ENCODE data around the gene SNX2. TPM values are rescaled to one million over a fixed set of nuclear protein-coding genes. Genes with fewer than 3 reads are reported as not detected.

Gene SNX2
- total RNA-seq, 1 experiment from 2014 or later = 123 TPM

DNA sequence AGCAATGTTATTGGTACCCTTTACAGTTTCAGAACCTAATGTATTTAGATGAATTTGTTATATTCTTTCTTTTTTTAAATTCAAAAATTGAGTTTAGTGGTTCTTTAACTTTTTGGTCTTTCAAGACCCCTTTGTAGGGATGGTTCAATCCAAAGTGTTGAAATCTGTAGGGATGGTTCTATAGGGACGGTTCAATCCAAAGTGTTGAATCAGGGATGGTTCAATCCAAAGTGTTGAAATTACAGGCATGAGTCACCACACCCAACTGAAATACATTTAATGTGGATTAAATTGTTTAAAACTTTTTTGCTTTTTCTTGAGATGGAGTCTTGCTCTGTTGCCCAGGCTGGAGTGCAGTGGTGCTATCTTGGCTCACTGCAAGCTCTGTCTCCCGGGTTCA lies 30.6 kb downstream of the SNX2 start:
- Histone ChIP-seq H3K4me3 (ENCODE audit: low read depth, low read length) (no peak overlapping the region), H3K36me3 (ENCODE audit: control insufficient read depth, insufficient read depth, low read length) (no peaks in the 10 kb centered on the region; the same call in 1 of the 2 replicates), H3K4me1 (no peaks in the 10 kb centered on the region), H3K9me3 (no peaks in the 10 kb centered on the region), H3K27me3 (replicated peaks; ENCODE audit: control insufficient read depth, insufficient read depth, low read length) (no peaks in the 10 kb centered on the region)
- intact Hi-C loops (cut with micrococcal nuclease; ENCODE audit: unreplicated experiment) = no loop called here
- H3K4me1 Mint-ChIP-seq (ENCODE audit: low read depth, unreplicated experiment) = no peaks in the 10 kb centered on the region
- CTCF ChIA-PET = no interaction called here
- H3K4me3 Mint-ChIP-seq (ENCODE audit: unreplicated experiment) = no peak overlapping the region
- H3K36me3 Mint-ChIP-seq (ENCODE audit: insufficient read depth, unreplicated experiment) = peaks cover 55% of the 10 kb centered on the region
- no peaks in the 10 kb centered on the region for H3K27me3 Mint-ChIP-seq (ENCODE audit: insufficient read depth, unreplicated experiment)
- POLR2A ChIA-PET = no interaction called here
- DNase-seq = no peak
- H3K27ac Mint-ChIP-seq (ENCODE audit: unreplicated experiment) = no peak overlapping the region
- BruUV-seq (replicated peaks) = no TSS peak
- TF ChIP-seq, protein P1, sequence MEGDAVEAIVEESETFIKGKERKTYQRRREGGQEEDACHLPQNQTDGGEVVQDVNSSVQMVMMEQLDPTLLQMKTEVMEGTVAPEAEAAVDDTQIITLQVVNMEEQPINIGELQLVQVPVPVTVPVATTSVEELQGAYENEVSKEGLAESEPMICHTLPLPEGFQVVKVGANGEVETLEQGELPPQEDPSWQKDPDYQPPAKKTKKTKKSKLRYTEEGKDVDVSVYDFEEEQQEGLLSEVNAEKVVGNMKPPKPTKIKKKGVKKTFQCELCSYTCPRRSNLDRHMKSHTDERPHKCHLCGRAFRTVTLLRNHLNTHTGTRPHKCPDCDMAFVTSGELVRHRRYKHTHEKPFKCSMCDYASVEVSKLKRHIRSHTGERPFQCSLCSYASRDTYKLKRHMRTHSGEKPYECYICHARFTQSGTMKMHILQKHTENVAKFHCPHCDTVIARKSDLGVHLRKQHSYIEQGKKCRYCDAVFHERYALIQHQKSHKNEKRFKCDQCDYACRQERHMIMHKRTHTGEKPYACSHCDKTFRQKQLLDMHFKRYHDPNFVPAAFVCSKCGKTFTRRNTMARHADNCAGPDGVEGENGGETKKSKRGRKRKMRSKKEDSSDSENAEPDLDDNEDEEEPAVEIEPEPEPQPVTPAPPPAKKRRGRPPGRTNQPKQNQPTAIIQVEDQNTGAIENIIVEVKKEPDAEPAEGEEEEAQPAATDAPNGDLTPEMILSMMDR (IDR thresholded peaks at IDR 0.05; ENCODE audit: insufficient read depth in 1 of 2, low read depth in 1 of 2, low read length in 1 of 2, severe bottlenecking in 1 of 2, unreplicated experiment in 1 of 2) = no peak
- no peaks in the 10 kb centered on the region for H3K9me3 Mint-ChIP-seq (ENCODE audit: unreplicated experiment)

DNA sequence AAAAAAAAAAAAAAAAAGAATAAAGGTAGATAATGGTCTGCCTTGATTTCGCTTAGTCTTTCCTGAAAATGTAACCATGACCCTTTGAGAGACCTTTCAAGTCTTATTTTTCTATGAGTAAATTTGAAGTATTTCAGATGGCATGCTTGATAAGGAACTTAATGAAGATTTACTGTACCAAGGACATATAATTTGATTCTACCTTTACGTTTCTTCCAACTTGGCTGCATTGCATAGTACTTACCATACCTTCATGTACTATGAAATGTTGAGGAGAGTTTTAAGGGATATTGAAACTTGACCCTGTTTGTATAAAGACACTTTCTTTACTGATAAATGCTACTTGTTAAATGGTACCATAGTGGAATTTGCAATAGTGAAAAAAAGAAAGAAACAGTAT lies 35.5 kb downstream of the SNX2 start:
- Histone ChIP-seq H3K27me3 (replicated peaks; ENCODE audit: control insufficient read depth, insufficient read depth, low read length) (no peaks in the 10 kb centered on the region), H3K36me3 (ENCODE audit: control insufficient read depth, insufficient read depth, low read length) (no peaks in the 10 kb centered on the region), H3K9me3 (no peaks in the 10 kb centered on the region), H3K4me1 (no peaks in the 10 kb centered on the region), H3K4me3 (ENCODE audit: low read depth, low read length) (no peak overlapping the region)
- DNase-seq = no peak
- H3K36me3 Mint-ChIP-seq (ENCODE audit: insufficient read depth, unreplicated experiment) = peaks cover 35% of the 10 kb centered on the region
- H3K27me3 Mint-ChIP-seq (ENCODE audit: insufficient read depth, unreplicated experiment) = no peaks in the 10 kb centered on the region
- no peak overlapping the region for H3K27ac Mint-ChIP-seq (ENCODE audit: unreplicated experiment)
- no TSS peak for BruUV-seq (replicated peaks)
- POLR2A ChIA-PET = no interaction called here
- CTCF ChIA-PET = no interaction called here
- no peaks in the 10 kb centered on the region for H3K4me1 Mint-ChIP-seq (ENCODE audit: low read depth, unreplicated experiment)
- TF ChIP-seq, protein P1 (IDR thresholded peaks at IDR 0.05; ENCODE audit: insufficient read depth in 1 of 2, low read depth in 1 of 2, low read length in 1 of 2, severe bottlenecking in 1 of 2, unreplicated experiment in 1 of 2) = no peak
- H3K9me3 Mint-ChIP-seq (ENCODE audit: unreplicated experiment) = no peaks in the 10 kb centered on the region
- no peak overlapping the region for H3K4me3 Mint-ChIP-seq (ENCODE audit: unreplicated experiment)
- intact Hi-C loops (cut with micrococcal nuclease; ENCODE audit: unreplicated experiment) = no loop called here

DNA sequence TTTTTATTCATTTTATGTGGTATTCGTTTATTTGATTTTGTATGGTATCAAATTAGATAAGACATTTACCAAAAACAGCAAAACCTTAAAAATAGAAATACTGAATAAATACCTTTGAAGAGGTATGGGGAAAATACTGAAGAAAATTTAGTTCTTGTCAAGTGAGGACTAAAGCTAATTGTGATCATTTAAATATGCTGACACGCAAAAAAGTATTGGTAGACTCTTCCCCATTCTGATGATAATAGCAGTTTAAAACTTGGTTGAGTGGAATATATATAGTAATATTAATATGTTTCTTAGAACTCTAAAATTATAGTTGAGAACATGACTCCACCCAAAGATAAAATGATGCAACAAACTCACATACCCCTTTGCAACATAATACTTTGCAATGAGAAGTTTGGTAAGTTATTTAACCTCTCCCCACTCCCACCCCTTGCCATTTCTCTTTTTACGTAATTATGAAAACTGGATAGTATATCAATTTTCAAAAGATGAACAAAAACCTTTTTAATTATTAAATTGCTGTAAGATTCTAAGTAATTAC lies 40.4 kb downstream of the SNX2 start:
- H3K4me1 Mint-ChIP-seq (ENCODE audit: low read depth, unreplicated experiment) = no peaks in the 10 kb centered on the region
- H3K4me3 Mint-ChIP-seq (ENCODE audit: unreplicated experiment) = no peak overlapping the region
- no peaks in the 10 kb centered on the region for H3K27me3 Mint-ChIP-seq (ENCODE audit: insufficient read depth, unreplicated experiment)
- intact Hi-C loops (cut with micrococcal nuclease; ENCODE audit: unreplicated experiment) = no loop called here
- H3K36me3 Mint-ChIP-seq (ENCODE audit: insufficient read depth, unreplicated experiment) = peaks cover 29% of the 10 kb centered on the region
- no peak for DNase-seq
- no TSS peak for BruUV-seq (replicated peaks)
- POLR2A ChIA-PET = no interaction called here
- TF ChIP-seq, protein P1 (IDR thresholded peaks at IDR 0.05; ENCODE audit: insufficient read depth in 1 of 2, low read depth in 1 of 2, low read length in 1 of 2, severe bottlenecking in 1 of 2, unreplicated experiment in 1 of 2) = no peak
- Histone ChIP-seq H3K4me3 (ENCODE audit: low read depth, low read length) (no peak overlapping the region), H3K9me3 (no peaks in the 10 kb centered on the region), H3K4me1 (no peaks in the 10 kb centered on the region), H3K36me3 (ENCODE audit: control insufficient read depth, insufficient read depth, low read length) (no peaks in the 10 kb centered on the region), H3K27me3 (replicated peaks; ENCODE audit: control insufficient read depth, insufficient read depth, low read length) (no peaks in the 10 kb centered on the region)
- no peak overlapping the region for H3K27ac Mint-ChIP-seq (ENCODE audit: unreplicated experiment)
- CTCF ChIA-PET = no interaction called here
- no peaks in the 10 kb centered on the region for H3K9me3 Mint-ChIP-seq (ENCODE audit: unreplicated experiment)
